AG08395 (cell line): ENCODE results near the gene GALNT18.

ENCODE experiments used
- DNase-seq: peaks from one replicate; pipeline ENCODE4 v3.0.0; 2012; ENCODE audit warnings: mixed read lengths, low spot score

The GALNT18 gene

GRCh38 chr11:11265994-11266606, 355.7 kb downstream of the GALNT18 start:
- peak; percentile 69 for DNase-seq

- no peak for DNase-seq
Measured at GRCh38 chr11:11265320-11265719, 356.5 kb downstream of the GALNT18 start.

GRCh38 chr11:11263238-11264005, 358.4 kb downstream of the GALNT18 start:
- DNase-seq, result no peak

- no peak for DNase-seq
Measured at GRCh38 chr11:11262171-11262920, 359.5 kb downstream of the GALNT18 start.

GRCh38 chr11:11261629-11262028, 360.2 kb downstream of the GALNT18 start:
- no peak for DNase-seq

- DNase-seq, result no peak
Measured at GRCh38 chr11:11260903-11261302, 360.9 kb downstream of the GALNT18 start.

GRCh38 chr11:11253995-11254394, 367.8 kb downstream of the GALNT18 start:
- DNase-seq, result no peak

- no peak for DNase-seq
Measured at GRCh38 chr11:11253497-11253896, 368.3 kb downstream of the GALNT18 start.

GRCh38 chr11:11252403-11252802, 369.4 kb downstream of the GALNT18 start:
- DNase-seq, result no peak

GRCh38 chr11:11251394-11251970, 370.3 kb downstream of the GALNT18 start:
- DNase-seq, result no peak

GRCh38 chr11:11250470-11250869, 371.3 kb downstream of the GALNT18 start:
- DNase-seq, result peak; percentile 19

- no peak for DNase-seq
Measured at GRCh38 chr11:11247576-11247975, 374.2 kb downstream of the GALNT18 start.

- no peak for DNase-seq
Measured at GRCh38 chr11:11247086-11247485, 374.7 kb downstream of the GALNT18 start.

- DNase-seq, result no peak
Measured at GRCh38 chr11:11246166-11246565, 375.6 kb downstream of the GALNT18 start.

- no peak for DNase-seq
Measured at GRCh38 chr11:11245453-11245852, 376.4 kb downstream of the GALNT18 start.

- DNase-seq, result no peak
Measured at GRCh38 chr11:11244470-11245080, 377.2 kb downstream of the GALNT18 start.

GRCh38 chr11:11243590-11244469, 378.0 kb downstream of the GALNT18 start:
- DNase-seq, result peak; percentile 34

- DNase-seq, result no peak
Measured at GRCh38 chr11:11243209-11243589, 378.6 kb downstream of the GALNT18 start.

- DNase-seq, result no peak
Measured at GRCh38 chr11:11241284-11241683, 380.5 kb downstream of the GALNT18 start.

- DNase-seq, result no peak
Measured at GRCh38 chr11:11239959-11240358, 381.8 kb downstream of the GALNT18 start.
